ENCODE data around the gene FRMD5.

FRMD5 gene

DNA sequence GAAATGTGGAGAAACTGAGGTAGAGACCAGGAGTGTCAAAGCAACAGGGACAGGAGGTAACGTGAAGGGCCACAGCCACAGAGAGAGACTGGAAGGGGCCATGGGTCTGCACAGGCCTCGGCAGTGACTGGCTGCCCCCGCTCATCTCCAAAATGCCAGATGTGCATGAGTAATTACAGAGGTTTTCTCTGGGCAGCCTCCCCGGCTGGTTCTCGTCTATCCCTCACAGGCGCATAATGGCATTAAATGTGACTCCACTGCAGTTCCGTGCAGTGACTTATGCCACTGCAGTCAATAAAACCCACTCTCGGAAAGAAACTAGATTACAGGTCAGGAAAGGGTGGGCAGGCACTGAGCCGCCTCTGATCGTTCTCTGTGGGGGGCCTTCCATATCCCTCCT, 293.6 kb downstream of the FRMD5 start:
- no peak overlapping the region for H3K4me3 ChIP-seq (replicated peaks; ENCODE audit: low read depth, low read length)
- no peak for DNase-seq (ENCODE audit: low read depth)
- TF ChIP-seq, protein P1, sequence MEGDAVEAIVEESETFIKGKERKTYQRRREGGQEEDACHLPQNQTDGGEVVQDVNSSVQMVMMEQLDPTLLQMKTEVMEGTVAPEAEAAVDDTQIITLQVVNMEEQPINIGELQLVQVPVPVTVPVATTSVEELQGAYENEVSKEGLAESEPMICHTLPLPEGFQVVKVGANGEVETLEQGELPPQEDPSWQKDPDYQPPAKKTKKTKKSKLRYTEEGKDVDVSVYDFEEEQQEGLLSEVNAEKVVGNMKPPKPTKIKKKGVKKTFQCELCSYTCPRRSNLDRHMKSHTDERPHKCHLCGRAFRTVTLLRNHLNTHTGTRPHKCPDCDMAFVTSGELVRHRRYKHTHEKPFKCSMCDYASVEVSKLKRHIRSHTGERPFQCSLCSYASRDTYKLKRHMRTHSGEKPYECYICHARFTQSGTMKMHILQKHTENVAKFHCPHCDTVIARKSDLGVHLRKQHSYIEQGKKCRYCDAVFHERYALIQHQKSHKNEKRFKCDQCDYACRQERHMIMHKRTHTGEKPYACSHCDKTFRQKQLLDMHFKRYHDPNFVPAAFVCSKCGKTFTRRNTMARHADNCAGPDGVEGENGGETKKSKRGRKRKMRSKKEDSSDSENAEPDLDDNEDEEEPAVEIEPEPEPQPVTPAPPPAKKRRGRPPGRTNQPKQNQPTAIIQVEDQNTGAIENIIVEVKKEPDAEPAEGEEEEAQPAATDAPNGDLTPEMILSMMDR (IDR thresholded peaks at IDR 0.05; ENCODE audit: low read length, missing control alignments) = no peak

DNA sequence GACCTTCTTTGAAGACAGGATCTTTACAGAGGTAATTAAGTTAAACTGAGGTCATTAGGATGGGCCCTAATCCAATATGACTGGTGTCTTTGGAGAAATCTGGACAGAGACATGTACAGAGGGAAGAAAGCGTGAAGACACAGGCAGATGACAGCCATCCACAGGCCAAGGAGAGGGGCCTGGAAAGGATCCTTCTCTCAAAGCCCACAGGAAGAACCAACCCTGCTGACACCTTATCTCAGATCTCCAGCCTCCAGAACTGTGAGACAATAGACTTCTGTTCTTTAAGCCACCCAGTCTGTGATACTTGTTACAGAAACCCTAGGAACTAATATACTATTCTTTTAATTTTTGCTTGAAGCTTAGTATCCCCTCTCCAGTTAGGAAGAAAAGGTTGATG, 294.1 kb downstream of the FRMD5 start:
- no peak overlapping the region for H3K4me3 ChIP-seq (replicated peaks; ENCODE audit: low read depth, low read length)
- DNase-seq (ENCODE audit: low read depth) = no peak
- TF ChIP-seq, protein P1 (IDR thresholded peaks at IDR 0.05; ENCODE audit: low read length, missing control alignments) = no peak

DNA sequence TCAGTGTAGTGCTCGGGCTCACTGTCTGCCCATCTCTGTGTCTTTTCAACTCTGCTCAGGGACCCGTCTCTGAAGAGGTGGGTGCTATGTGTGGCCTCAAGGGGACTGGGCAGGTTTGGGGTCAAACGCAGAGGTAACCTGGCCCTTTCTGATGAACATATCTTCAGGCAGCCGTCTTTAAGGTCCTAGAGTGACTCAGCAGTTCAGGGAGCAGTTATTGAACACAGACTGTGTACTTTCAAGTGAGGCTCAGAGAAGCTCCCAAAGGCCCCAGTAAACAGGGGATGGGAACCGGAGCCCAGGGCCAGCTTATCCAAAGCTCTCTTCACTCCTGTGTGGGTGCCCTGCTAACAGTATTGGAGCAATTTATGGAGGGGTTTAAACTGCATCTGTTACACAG, 295.1 kb downstream of the FRMD5 start:
- H3K4me3 ChIP-seq (replicated peaks; ENCODE audit: low read depth, low read length) = no peak overlapping the region
- no peak for DNase-seq (ENCODE audit: low read depth)
- TF ChIP-seq, protein P1 (IDR thresholded peaks at IDR 0.05; ENCODE audit: low read length, missing control alignments) = no peak

DNA sequence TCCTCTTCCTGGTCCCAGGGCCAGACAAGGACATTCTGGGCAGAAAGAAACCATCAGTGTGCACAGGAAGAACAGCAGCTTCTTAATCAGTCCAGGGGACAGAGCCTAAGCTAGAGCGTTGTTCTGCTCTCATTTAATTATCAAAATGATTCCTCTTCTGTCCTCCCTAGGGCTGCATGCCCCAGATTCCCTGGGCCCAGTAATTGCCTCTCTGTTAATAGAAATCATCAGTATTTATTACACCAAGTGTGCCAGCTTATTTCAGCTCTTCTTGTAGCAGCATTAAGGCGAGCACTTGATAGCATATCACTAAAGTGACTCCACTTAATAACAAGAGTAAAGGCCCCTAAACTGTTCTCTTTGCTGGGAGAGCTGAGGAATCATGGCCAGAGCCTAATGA, 296.2 kb downstream of the FRMD5 start:
- no peak for DNase-seq (ENCODE audit: low read depth)
- H3K4me3 ChIP-seq (replicated peaks; ENCODE audit: low read depth, low read length) = no peak overlapping the region
- TF ChIP-seq, protein P1 (IDR thresholded peaks at IDR 0.05; ENCODE audit: low read length, missing control alignments) = no peak

DNA sequence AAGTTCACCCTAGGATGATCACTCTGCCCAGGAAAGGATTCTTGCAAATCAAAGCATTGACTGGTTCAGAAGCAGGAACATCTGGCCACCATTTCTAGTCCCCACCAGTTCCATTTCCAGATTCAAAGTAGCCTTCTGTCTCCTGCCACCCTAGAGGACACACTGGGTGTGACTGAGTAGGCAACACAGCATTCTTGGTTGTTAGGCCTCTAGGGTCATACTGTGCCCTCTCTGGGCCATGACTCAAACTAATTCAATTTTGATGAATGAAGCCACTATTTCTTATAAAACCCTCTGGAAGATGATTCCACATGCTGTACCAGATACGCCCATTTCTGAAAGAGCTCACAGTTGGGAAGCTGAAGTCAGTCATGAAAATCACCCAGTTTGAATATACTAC, 298.5 kb downstream of the FRMD5 start:
- DNase-seq (ENCODE audit: low read depth) = no peak
- H3K4me3 ChIP-seq (replicated peaks; ENCODE audit: low read depth, low read length) = no peak overlapping the region
- TF ChIP-seq, protein P1 (IDR thresholded peaks at IDR 0.05; ENCODE audit: low read length, missing control alignments) = no peak

DNA sequence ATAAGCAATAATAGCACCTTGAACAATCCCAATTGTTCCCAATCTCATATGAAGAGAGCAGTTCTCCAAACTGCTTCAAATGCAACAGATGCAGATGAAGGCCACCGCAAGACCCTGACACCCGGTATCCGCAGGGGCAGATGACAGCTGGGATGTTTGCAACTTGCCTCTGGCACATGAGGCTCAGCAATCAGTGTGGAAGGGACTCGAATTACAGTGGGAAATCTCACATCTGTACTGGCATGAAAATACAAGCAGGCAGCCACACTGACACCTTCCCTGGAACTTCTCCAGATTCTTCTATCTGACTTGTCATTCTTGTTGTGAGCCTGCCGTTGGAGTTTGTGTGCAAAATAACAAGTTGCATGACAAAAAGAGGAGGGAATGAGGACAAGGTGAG, 299.5 kb downstream of the FRMD5 start:
- DNase-seq (ENCODE audit: low read depth) = no peak
- TF ChIP-seq, protein P1 (IDR thresholded peaks at IDR 0.05; ENCODE audit: low read length, missing control alignments) = no peak

DNA sequence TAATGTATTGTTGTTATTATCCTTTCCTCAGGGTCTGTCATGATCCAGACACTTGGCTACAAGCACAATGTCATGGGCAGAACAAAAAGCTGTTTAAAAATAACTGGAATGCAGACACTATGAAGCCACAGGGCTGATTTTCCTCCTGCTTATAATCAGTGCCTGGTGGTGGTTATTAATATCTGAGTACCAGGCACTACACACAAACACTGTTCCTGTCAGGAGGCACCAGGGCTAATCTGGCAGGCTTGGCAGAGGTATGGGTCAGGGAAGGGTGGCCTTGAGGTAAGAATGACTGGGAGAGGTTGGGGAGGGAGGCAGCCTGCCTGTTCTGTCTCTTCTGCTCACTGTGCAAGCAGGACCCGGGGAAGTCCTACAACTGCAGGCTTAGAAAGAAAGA, 301.1 kb downstream of the FRMD5 start:
- TF ChIP-seq, protein P1 (IDR thresholded peaks at IDR 0.05; ENCODE audit: low read length, missing control alignments) = no peak
- no peak overlapping the region for H3K4me3 ChIP-seq (replicated peaks; ENCODE audit: low read depth, low read length)
- DNase-seq (ENCODE audit: low read depth) = no peak

More for the DNA sequence above, 299.5 kb downstream of the FRMD5 start:
- H3K4me3 ChIP-seq (replicated peaks; ENCODE audit: low read depth, low read length) = no peak overlapping the region

All from fibroblast of pulmonary artery (primary cell).